A549 (cell line): ENCODE data around the gene SLC7A8. TPM values are rescaled to one million over a fixed set of nuclear protein-coding genes. Genes with fewer than 3 reads are reported as not detected.

Experiments used
- ATAC-seq, 2 experiments: fragments of 200-7000 bp in 1 of 2; fragments of >200 bp in 1 of 2; cut with Nextera tagmentation in 1 of 2; cut with Tn5 transposase in 1 of 2; 3 replicates each; pipeline versions ENCODE4 v1.8.0 to v1.9.1; 2018 to 2020; ENCODE audit warnings: mild to moderate bottlenecking in 1 of 2, moderate library complexity in 1 of 2
- CTCF ChIA-PET: fragments of 300-600 bp; sonication (Branson Sonifier 250); formaldehyde crosslinking; extraction: SDS; loops from one replicate; lab custom pipeline; 2021; ENCODE audit warnings: antibody characterized with exemption, inconsistent platforms; lab: Yijun Ruan, JAX
- POLR2A ChIA-PET: fragments of 350-600 bp; formaldehyde crosslinking; extraction: SDS; loops from one replicate; lab custom pipeline; 2021; ENCODE audit warnings: antibody characterized with exemption, inconsistent platforms; lab: Yijun Ruan, JAX
- DNase-seq, 2 experiments: peaks; one replicate each; pipeline versions ENCODE4 v3.0.0 to v3.0.0-alpha.2; 2011 to 2016; ENCODE audit warnings: low read depth in 1 of 2, low spot score in 1 of 2
- FAIRE-seq: peaks from 2 replicates; lab custom pipeline; 2011; peaks lifted over from hg19 to GRCh38; lab: Jason Lieb, UNC
- H3K27ac ChIP-seq, 2 experiments: fragments of >200 bp; sonication (Bioruptor Twin); formaldehyde crosslinking; 3 replicates each; pipeline ENCODE4 v1.5.1; 2016 to 2017
- H3K4me1 ChIP-seq: fragments of >200 bp; sonication (Bioruptor Twin); formaldehyde crosslinking; 3 replicates; pipeline ENCODE4 v1.6.1; 2016
- H3K4me2 ChIP-seq: fragments of >200 bp; sonication (Bioruptor Twin); formaldehyde crosslinking; 3 replicates; pipeline ENCODE4 v1.6.1; 2016
- H3K4me3 ChIP-seq: fragments of >200 bp; sonication (Bioruptor Twin); formaldehyde crosslinking; 3 replicates; pipeline ENCODE4 v1.5.1; 2016
- H3K9me3 ChIP-seq: fragments of >200 bp; sonication (Bioruptor Twin); formaldehyde crosslinking; 3 replicates; pipeline ENCODE4 v1.6.1; 2016
- CBX2 ChIP-seq: fragments of 200-600 bp; sonication (generic); IDR thresholded peaks from 2 replicates; pipeline ENCODE4 v1.6.1; 2016; ENCODE audit warnings: low read depth, mild to moderate bottlenecking, borderline replicate concordance
- CEBPB ChIP-seq, 2 experiments: fragments of >200 bp in 1 of 2; sonication (Bioruptor Twin) in 1 of 2; formaldehyde crosslinking in 1 of 2; IDR thresholded peaks; 2 replicates each; pipeline ENCODE4 v1.6.1; 2012 to 2016
- EP300 ChIP-seq, 2 experiments: fragments of >200 bp; sonication (Bioruptor Twin); formaldehyde crosslinking; IDR thresholded peaks; 2 replicates in 1 of 2; 3 replicates in 1 of 2; pipeline ENCODE4 v1.6.1; 2016 to 2017
- HOXB5 ChIP-seq: fragments of 250-450 bp; sonication (Bioruptor Pico); IDR thresholded peaks from 2 replicates; pipeline ENCODE4 v1.5.0; 2020; ENCODE audit warnings: mild to moderate bottlenecking, moderate library complexity
- JUNB ChIP-seq: fragments of >200 bp; sonication (Bioruptor Twin); formaldehyde crosslinking; IDR thresholded peaks from 2 replicates; pipeline ENCODE4 v1.6.1; 2016
- KDM1A ChIP-seq: fragments of 200-600 bp; sonication (generic); IDR thresholded peaks from 2 replicates; pipeline ENCODE4 v1.6.1; 2016; ENCODE audit warnings: low read depth, mild to moderate bottlenecking
- KDM5A ChIP-seq: fragments of 200-600 bp; sonication (generic); IDR thresholded peaks from 2 replicates; pipeline ENCODE4 v1.6.1; 2016; ENCODE audit warnings: antibody characterized with exemption, mild to moderate bottlenecking
- MAFK ChIP-seq: fragments of 450-650 bp; IDR thresholded peaks from 2 replicates; pipeline ENCODE4 v1.6.1; 2014; ENCODE audit not compliant: partially characterized antibody
- MAZ ChIP-seq: fragments of 150-350 bp; IDR thresholded peaks from 2 replicates; pipeline ENCODE4 v1.6.1; 2014; ENCODE audit warnings: antibody characterized with exemption, low read depth, low read length, borderline replicate concordance
- MYC ChIP-seq: IDR thresholded peaks from 2 replicates; pipeline ENCODE4 v1.6.1; 2012; ENCODE audit warnings: mild to moderate bottlenecking, inconsistent platforms, low read length, improper control_type of control experiment, borderline replicate concordance
- NFE2L2 ChIP-seq: fragments of 150-350 bp; conservative IDR thresholded peaks from 2 replicates; pipeline ENCODE4 v1.6.1; 2014; ENCODE audit warnings: low read length
- NPAS2 ChIP-seq: fragments of 250-450 bp; sonication (Bioruptor Pico); IDR thresholded peaks from 2 replicates; pipeline ENCODE4 v1.8.0; 2022; ENCODE audit warnings: mild to moderate bottlenecking, moderate library complexity, borderline replicate concordance
- POLR2A ChIP-seq: IDR thresholded peaks from 2 replicates; pipeline ENCODE4 v1.6.1; 2012; ENCODE audit warnings: mild to moderate bottlenecking, low read length
- POLR2AphosphoS2 ChIP-seq: conservative IDR thresholded peaks from 2 replicates; pipeline ENCODE4 v1.6.1; 2012; ENCODE audit warnings: low read length, improper control_type of control experiment, inconsistent platforms
- RAD21 ChIP-seq, 2 experiments: fragments of >200 bp in 1 of 2; sonication (Bioruptor Twin) in 1 of 2; formaldehyde crosslinking in 1 of 2; IDR thresholded peaks in 1 of 2; conservative IDR thresholded peaks in 1 of 2; 2 replicates in 1 of 2; 3 replicates in 1 of 2; pipeline ENCODE4 v1.6.1; 2012 to 2018; ENCODE audit warnings: inconsistent platforms in 1 of 2
- RNF2 ChIP-seq: fragments of 200-600 bp; sonication (generic); IDR thresholded peaks from 2 replicates; pipeline ENCODE4 v1.6.1; 2016; ENCODE audit warnings: low read depth, mild to moderate bottlenecking, antibody characterized with exemption, moderate library complexity, borderline replicate concordance
- USF2 ChIP-seq: fragments of 450-650 bp; IDR thresholded peaks from 2 replicates; pipeline ENCODE4 v1.6.1; 2014; ENCODE audit warnings: antibody characterized with exemption
- ZFP36 ChIP-seq: fragments of 450-650 bp; IDR thresholded peaks from 2 replicates; pipeline ENCODE4 v1.6.1; 2014; ENCODE audit warnings: borderline replicate concordance; ENCODE audit not compliant: partially characterized antibody
- ZNF302 ChIP-seq: fragments of 250-450 bp; sonication (Bioruptor Pico); IDR thresholded peaks from 2 replicates; pipeline ENCODE4 v1.9.0; 2021; ENCODE audit warnings: inconsistent platforms, mild to moderate bottlenecking, moderate library complexity
- WGBS: methylation state at CpG from one replicate; pipeline ENCODE4 v1.1.6; 2017; ENCODE audit errors: missing lambda C conversion rate; 5-methylcytosine and 5-hydroxymethylcytosine counted together
- polyA plus RNA-seq, 4 experiments: library from polyadenylated mRNA; depleted of rRNA in 3 of 4; stranded (reverse); fragments of >200 nt; fragmentation: RNase III in 1 of 4; extraction: RNeasy Plus Mini Kit Qiagen cat#74134 plus additional on column Dnase treatment in 1 of 4; gene quantifications; 2 replicates in 3 of 4; 3 replicates in 1 of 4; pipeline ENCODE4 v1.2.3, GENCODE V29; 2011 to 2017
- TF ChIP-seq, protein P1 (sequence below): fragments of 250-450 bp; sonication (Bioruptor Pico); IDR thresholded peaks from 2 replicates; pipeline ENCODE4 v1.5.0; 2020; ENCODE audit warnings: low read depth, mild to moderate bottlenecking, moderate library complexity
- TF ChIP-seq, protein P2 (sequence below): fragments of 150-350 bp; IDR thresholded peaks from 2 replicates; pipeline ENCODE4 v1.6.1; 2014; ENCODE audit warnings: low read depth, mild to moderate bottlenecking, low read length
- TF ChIP-seq, protein P3 (sequence below): IDR thresholded peaks from 2 replicates; pipeline ENCODE4 v1.6.1; 2012
- TF ChIP-seq, protein P4 (sequence below): fragments of 200-600 bp; sonication (generic); IDR thresholded peaks from 2 replicates; pipeline ENCODE4 v1.6.1; 2016; ENCODE audit warnings: antibody characterized with exemption, mild to moderate bottlenecking, moderate library complexity

Gene SLC7A8
- polyA plus RNA-seq, 2 of the 4 experiments (the other 2 are of a cell fraction) = 0.28 to 0.35 TPM

DNA sequence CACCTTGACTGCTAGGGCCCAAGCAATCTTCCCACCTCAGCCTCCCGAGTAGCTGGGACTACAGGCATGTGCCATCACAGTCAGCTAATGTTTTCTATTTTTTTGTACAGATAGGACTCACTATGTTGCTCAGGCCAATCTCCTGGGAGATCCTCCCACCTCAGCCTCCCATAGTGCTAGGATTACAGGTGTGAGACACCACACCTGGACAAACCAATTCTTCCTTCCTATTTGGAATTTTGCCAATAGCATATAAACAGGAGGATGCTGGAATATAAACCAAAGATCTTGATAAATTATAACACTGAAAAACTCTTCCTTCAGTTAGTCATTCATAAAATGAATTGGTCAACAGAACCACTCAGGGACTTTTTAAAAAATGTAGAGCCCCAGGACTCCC, 96.9 kb downstream of the SLC7A8 start:
- no peak for TF ChIP-seq EP300 (IDR thresholded peaks at IDR 0.05)
- no peak for TF ChIP-seq POLR2A
- no peak for TF ChIP-seq RAD21 (conservative IDR thresholded peaks at IDR 0.05 in 1 of 2, IDR thresholded peaks at IDR 0.05 in 1 of 2)
- TF ChIP-seq, protein P1, sequence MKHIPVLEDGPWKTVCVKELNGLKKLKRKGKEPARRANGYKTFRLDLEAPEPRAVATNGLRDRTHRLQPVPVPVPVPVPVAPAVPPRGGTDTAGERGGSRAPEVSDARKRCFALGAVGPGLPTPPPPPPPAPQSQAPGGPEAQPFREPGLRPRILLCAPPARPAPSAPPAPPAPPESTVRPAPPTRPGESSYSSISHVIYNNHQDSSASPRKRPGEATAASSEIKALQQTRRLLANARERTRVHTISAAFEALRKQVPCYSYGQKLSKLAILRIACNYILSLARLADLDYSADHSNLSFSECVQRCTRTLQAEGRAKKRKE (CRISPR knock-in tag) = no peak
- TF ChIP-seq CEBPB (IDR thresholded peaks at IDR 0.05) = no peak
- no peak for TF ChIP-seq KDM1A
- no peak for TF ChIP-seq JUNB
- TF ChIP-seq ZFP36 = no peak
- no peak for TF ChIP-seq HOXB5 (CRISPR knock-in tag)
- TF ChIP-seq USF2 = no peak
- TF ChIP-seq, all 56 proteins: peak for 0
- Histone ChIP-seq H3K27ac (no peak overlapping the region), H3K4me2 (no peak overlapping the region), H3K4me1 (no peaks in the 10 kb centered on the region), H3K4me3 (no peak overlapping the region), H3K9me3 (no peaks in the 10 kb centered on the region)
- ChIA-PET CTCF (interaction anchor here (0.6 to 4.2 kb wide), 5 partner anchors 9 to 494 kb away, joined by 3 to 29 read pairs (median 9); partner anchors contain the start of genes ACIN1 and C14orf119), POLR2A (no interaction called here)
- ATAC-seq (no peak), DNase-seq (no peak), FAIRE-seq (no peak)
- 100% methylated on average over 1 of the region's 1 CpG for WGBS

DNA sequence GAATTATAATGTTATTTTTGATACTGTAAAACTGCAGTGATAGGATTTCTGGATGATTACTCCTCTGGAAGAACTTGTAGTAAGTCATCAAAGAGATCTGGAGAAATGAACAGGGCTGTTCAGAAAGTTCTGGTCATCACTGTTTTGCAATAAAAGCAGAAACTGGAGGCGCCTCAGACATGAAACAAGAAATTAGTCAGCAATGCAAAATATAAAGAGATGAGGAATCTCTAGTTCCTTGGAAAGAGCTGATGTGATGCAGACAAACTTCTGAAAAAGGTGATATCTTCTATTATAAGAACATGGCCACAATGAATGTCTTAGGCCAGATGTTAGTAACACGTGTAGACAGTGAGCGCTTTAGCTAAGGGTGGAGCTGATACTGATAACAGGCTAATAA, 98.0 kb downstream of the SLC7A8 start:
- POLR2A ChIA-PET = interaction anchor here (1.4 kb wide), 1 partner anchor 10 kb away, joined by 8 read pairs; the partner anchor contains the start of genes ACIN1 and C14orf119
- H3K9me3 ChIP-seq = no peaks in the 10 kb centered on the region
- DNase-seq = no peak
- no peak overlapping the region for H3K4me2 ChIP-seq
- no peak for TF ChIP-seq POLR2AphosphoS2
- TF ChIP-seq, all 56 proteins: peak for 0
- no peak for ATAC-seq
- CTCF ChIA-PET = interaction anchor here (0.7 to 4.2 kb wide), 8 partner anchors 9 to 493 kb away, joined by 3 to 29 read pairs (median 7); partner anchors contain the start of gene ACIN1
- no peak overlapping the region for H3K27ac ChIP-seq
- H3K4me3 ChIP-seq = no peak overlapping the region
- WGBS = 94% methylated on average over 3 of the region's 3 CpGs
- no peak for FAIRE-seq
- peaks cover 4% of the 10 kb centered on the region; the same call in 2 of the 3 replicates for H3K4me1 ChIP-seq

DNA sequence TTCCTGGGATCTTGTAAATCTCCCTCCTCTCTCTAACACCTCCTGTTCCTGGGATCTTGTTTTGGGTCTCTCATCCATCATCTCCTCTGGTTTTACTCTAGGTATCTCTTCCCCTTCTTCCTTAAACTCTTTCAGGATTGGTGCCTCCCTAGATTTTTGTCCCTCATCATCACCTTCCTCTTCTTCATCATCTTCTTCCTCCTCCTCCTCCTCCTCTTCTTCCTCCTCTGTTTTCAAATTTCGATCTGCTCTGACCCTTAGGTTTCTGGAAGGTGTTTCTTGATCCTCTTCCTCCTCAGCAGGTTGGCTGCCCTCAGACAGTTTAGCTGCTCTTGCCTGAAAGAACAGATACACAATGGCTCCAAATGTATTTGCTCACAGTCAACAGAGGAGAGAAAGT, 103.0 kb downstream of the SLC7A8 start:
- FAIRE-seq = no peak
- ChIA-PET POLR2A (interaction anchor here (1.7 kb wide), 1 partner anchor 15 kb away, joined by 10 read pairs; the partner anchor contains the start of genes ACIN1 and C14orf119), CTCF (interaction anchor here (0.6 to 9.2 kb wide), 11 partner anchors 9 to 160 kb away, joined by 3 to 141 read pairs (median 5); partner anchors contain the start of genes ACIN1 and C14orf119)
- no peak overlapping the region for H3K4me2 ChIP-seq
- TF ChIP-seq NFE2L2 (no peak), KDM5A (no peak), MAZ (no peak)
- TF ChIP-seq, all 56 proteins: peak for 0
- Histone ChIP-seq H3K27ac (peak overlapping the region in 1 of 2 experiments; percentile 86; a peak in 2 of 6 replicates), H3K4me1 (peaks cover 44% of the 10 kb centered on the region), H3K4me3 (no peak overlapping the region), H3K9me3 (no peaks in the 10 kb centered on the region)
- no peak for ATAC-seq
- no peak for DNase-seq
- 63% methylated on average over 1 of the region's 1 CpG for WGBS

DNA sequence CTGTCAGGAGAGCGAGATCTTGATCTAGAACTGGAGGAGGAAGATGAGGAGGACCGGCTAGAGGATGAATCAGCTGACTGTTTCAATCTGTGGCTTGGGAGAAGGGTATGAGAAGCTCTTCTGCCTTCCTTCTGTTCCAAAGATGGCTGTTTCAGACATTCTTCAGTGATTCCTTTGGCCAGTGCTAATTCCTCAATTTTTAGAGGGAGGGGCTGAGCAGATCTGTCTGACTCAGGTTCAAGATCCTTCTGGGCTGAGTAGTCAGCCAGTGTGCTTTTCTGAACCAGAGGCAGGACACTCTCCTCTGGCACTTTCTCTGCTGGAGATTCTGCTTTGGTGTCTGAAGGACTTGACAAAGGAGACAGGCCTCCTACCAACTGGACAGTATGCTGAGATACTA, 103.7 kb downstream of the SLC7A8 start:
- Histone ChIP-seq H3K4me1 (peaks cover 44% of the 10 kb centered on the region), H3K9me3 (no peaks in the 10 kb centered on the region), H3K27ac (peak overlapping the region; percentile 71 to 86), H3K4me2 (peak overlapping the region; percentile 75; the same call in 2 of the 3 replicates), H3K4me3 (no peak overlapping the region)
- WGBS = 90% methylated on average over 2 of the region's 2 CpGs
- FAIRE-seq (no peak), ATAC-seq (no peak), DNase-seq (no peak)
- ChIA-PET CTCF (interaction anchor here (0.8 to 9.2 kb wide), 8 partner anchors 8 to 107 kb away, joined by 3 to 141 read pairs (median 38); partner anchors contain the start of genes ACIN1 and C14orf119), POLR2A (interaction anchor here (1.7 kb wide), 1 partner anchor 15 kb away, joined by 10 read pairs; the partner anchor contains the start of genes ACIN1 and C14orf119)
- TF ChIP-seq ZNF302 (CRISPR knock-in tag) = no peak
- TF ChIP-seq MYC = no peak
- no peak for TF ChIP-seq NPAS2 (CRISPR knock-in tag)
- TF ChIP-seq CBX2 = no peak
- no peak for TF ChIP-seq RNF2
- TF ChIP-seq, protein P2, sequence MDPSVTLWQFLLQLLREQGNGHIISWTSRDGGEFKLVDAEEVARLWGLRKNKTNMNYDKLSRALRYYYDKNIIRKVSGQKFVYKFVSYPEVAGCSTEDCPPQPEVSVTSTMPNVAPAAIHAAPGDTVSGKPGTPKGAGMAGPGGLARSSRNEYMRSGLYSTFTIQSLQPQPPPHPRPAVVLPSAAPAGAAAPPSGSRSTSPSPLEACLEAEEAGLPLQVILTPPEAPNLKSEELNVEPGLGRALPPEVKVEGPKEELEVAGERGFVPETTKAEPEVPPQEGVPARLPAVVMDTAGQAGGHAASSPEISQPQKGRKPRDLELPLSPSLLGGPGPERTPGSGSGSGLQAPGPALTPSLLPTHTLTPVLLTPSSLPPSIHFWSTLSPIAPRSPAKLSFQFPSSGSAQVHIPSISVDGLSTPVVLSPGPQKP = no peak
- TF ChIP-seq, protein P3, sequence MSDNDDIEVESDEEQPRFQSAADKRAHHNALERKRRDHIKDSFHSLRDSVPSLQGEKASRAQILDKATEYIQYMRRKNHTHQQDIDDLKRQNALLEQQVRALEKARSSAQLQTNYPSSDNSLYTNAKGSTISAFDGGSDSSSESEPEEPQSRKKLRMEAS = no peak
- TF ChIP-seq MAFK = no peak
- TF ChIP-seq, protein P4, sequence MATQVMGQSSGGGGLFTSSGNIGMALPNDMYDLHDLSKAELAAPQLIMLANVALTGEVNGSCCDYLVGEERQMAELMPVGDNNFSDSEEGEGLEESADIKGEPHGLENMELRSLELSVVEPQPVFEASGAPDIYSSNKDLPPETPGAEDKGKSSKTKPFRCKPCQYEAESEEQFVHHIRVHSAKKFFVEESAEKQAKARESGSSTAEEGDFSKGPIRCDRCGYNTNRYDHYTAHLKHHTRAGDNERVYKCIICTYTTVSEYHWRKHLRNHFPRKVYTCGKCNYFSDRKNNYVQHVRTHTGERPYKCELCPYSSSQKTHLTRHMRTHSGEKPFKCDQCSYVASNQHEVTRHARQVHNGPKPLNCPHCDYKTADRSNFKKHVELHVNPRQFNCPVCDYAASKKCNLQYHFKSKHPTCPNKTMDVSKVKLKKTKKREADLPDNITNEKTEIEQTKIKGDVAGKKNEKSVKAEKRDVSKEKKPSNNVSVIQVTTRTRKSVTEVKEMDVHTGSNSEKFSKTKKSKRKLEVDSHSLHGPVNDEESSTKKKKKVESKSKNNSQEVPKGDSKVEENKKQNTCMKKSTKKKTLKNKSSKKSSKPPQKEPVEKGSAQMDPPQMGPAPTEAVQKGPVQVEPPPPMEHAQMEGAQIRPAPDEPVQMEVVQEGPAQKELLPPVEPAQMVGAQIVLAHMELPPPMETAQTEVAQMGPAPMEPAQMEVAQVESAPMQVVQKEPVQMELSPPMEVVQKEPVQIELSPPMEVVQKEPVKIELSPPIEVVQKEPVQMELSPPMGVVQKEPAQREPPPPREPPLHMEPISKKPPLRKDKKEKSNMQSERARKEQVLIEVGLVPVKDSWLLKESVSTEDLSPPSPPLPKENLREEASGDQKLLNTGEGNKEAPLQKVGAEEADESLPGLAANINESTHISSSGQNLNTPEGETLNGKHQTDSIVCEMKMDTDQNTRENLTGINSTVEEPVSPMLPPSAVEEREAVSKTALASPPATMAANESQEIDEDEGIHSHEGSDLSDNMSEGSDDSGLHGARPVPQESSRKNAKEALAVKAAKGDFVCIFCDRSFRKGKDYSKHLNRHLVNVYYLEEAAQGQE = no peak
